Measurements from ENCODE around the gene INSR. TPM values are rescaled to one million over a fixed set of nuclear protein-coding genes. Genes with fewer than 3 reads are reported as not detected.
"Not testable (repeated sequence)": the region's sequence is repeated elsewhere in the genome, so short reads cannot be mapped to it uniquely, and the experiment has no call there.

INSR gene
- total RNA-seq, 1 donor from 2014 or later, result 37.3 TPM

DNA sequence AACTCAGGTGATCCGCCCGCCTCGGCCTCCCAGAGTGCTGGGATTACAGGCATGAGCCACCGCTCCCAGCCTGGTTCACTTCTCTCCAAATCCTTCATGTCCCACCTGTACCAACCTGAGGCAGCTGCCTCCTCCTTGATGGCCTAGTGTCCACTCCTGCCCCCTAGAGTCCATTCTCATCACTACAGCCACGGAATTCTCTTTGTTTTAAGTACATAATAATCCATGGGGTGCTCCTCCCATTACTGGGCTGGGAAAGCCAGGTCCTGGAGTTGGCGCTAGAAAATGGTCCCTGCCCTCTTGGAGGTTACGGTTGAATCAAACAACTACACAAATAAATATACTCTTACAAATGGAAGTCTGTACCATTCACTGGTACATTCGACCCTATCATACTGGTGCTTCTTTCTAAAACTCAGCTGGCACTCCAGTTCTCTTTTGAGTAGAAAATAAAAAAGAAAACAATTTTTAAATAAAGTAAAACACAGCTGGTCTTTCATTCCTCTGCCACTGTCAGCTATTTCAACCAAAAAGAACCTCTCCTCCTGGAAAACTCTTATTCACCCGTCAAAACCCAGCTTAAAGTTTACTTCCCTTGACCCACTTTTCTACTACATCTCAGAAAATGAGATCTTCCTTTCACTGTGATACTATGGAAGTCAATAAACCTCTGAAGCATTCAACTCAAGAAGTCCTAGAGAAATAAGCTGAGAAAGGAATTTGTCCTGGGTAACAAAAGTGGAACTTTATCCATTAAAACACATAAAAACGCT lies 32.1 kb upstream of the INSR start:
- no peak for DNase-seq
- TF ChIP-seq, protein P1, sequence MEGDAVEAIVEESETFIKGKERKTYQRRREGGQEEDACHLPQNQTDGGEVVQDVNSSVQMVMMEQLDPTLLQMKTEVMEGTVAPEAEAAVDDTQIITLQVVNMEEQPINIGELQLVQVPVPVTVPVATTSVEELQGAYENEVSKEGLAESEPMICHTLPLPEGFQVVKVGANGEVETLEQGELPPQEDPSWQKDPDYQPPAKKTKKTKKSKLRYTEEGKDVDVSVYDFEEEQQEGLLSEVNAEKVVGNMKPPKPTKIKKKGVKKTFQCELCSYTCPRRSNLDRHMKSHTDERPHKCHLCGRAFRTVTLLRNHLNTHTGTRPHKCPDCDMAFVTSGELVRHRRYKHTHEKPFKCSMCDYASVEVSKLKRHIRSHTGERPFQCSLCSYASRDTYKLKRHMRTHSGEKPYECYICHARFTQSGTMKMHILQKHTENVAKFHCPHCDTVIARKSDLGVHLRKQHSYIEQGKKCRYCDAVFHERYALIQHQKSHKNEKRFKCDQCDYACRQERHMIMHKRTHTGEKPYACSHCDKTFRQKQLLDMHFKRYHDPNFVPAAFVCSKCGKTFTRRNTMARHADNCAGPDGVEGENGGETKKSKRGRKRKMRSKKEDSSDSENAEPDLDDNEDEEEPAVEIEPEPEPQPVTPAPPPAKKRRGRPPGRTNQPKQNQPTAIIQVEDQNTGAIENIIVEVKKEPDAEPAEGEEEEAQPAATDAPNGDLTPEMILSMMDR (IDR thresholded peaks at IDR 0.05), result peak; percentile 38
- intact Hi-C loops (cut with DNase I), result no loop called here

DNA sequence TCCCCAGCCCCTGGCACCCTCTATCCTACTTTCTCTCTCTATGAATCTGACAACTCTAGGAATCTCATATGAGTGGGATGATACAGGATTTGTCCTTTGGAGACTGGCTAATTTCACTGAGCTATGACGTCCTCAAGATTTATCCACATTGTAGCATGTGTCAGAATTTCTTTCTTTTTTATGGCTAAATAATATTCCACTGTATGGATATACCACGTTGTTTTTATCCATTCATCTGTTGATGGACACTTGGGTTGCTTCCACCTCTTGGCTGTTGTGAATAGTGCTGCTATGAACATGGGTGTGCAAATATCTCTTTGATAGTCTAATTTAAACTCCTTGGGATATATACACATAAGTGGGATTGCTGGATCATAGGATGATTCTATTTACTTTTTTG lies 24.0 kb upstream of the INSR start:
- H3K27me3 ChIP-seq (ENCODE audit: low read depth), result no peaks in the 10 kb centered on the region
- no peaks in the 10 kb centered on the region for H3K9me3 ChIP-seq
- DNase-seq (no peak), ATAC-seq (no peak)
- no peak overlapping the region for H3K4me3 ChIP-seq
- TF ChIP-seq, protein P1 (IDR thresholded peaks at IDR 0.05), result no peak
- no peaks in the 10 kb centered on the region for H3K4me1 ChIP-seq
- no peak overlapping the region for H3K27ac ChIP-seq
- intact Hi-C loops (cut with DNase I), result no loop called here
- H3K36me3 ChIP-seq, result no peaks in the 10 kb centered on the region

More for the DNA sequence above, 32.1 kb upstream of the INSR start:
- no peaks in the 10 kb centered on the region for H3K36me3 ChIP-seq
- no peaks in the 10 kb centered on the region for H3K27me3 ChIP-seq (ENCODE audit: low read depth)
- no peaks in the 10 kb centered on the region for H3K9me3 ChIP-seq
- ATAC-seq, result no peak
- no peaks in the 10 kb centered on the region for H3K4me1 ChIP-seq
- no peak overlapping the region for H3K27ac ChIP-seq
- H3K4me3 ChIP-seq, result no peak overlapping the region

DNA sequence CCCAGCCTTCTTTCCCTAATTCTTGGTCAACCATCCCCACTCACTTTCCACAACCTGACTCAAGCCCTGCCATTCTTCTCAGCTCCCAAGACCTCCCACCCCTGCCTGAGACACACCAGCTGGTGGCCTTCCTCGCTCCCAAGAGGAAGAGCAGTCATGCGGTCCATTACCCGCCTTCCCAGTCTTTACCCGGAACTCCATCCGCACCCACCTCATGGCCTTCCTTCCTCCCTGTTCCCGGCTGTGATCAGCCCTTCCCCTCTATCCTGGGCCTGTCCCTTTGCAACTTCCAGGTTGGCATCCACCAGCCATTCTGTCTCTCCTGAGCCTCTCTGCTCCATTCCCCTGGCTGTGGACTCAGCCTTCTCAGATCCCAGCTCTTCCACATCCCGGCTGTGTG lies 18.6 kb upstream of the INSR start:
- TF ChIP-seq, protein P1 (IDR thresholded peaks at IDR 0.05), result no peak
- H3K4me3 ChIP-seq, result no peak overlapping the region
- intact Hi-C loops (cut with DNase I), result no loop called here
- no peaks in the 10 kb centered on the region for H3K27me3 ChIP-seq (ENCODE audit: low read depth)
- no peak overlapping the region for H3K27ac ChIP-seq
- DNase-seq, result no peak
- H3K4me1 ChIP-seq, result no peaks in the 10 kb centered on the region
- H3K9me3 ChIP-seq, result no peaks in the 10 kb centered on the region
- no peak for ATAC-seq
- no peaks in the 10 kb centered on the region for H3K36me3 ChIP-seq

DNA sequence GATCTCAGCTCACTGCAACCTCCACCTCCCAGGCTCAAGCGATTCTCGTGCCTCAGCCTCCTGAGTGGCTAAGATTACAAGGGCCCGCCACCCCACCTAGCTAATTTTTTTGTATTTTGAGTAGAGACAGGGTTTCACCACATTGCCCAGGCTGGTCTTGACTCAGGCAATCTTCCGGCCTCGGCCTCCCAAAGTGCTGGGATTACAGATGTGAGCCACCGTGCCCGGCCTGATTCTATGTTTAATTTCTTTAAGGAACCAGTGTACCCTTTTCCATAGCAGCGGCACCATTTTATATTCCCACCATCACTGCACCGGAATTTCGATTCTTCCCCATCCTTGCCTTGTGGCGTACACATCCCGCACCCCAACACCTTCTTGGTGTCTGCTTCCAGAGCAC lies 17.7 kb upstream of the INSR start:
- DNase-seq (no peak), ATAC-seq (no peak)
- TF ChIP-seq, protein P1 (IDR thresholded peaks at IDR 0.05), result no peak
- H3K36me3 ChIP-seq, result no peaks in the 10 kb centered on the region
- intact Hi-C loops (cut with DNase I), result no loop called here
- no peaks in the 10 kb centered on the region for H3K27me3 ChIP-seq (ENCODE audit: low read depth)
- no peaks in the 10 kb centered on the region for H3K4me1 ChIP-seq
- H3K4me3 ChIP-seq, result no peak overlapping the region
- H3K27ac ChIP-seq, result no peak overlapping the region
- H3K9me3 ChIP-seq, result no peaks in the 10 kb centered on the region

DNA sequence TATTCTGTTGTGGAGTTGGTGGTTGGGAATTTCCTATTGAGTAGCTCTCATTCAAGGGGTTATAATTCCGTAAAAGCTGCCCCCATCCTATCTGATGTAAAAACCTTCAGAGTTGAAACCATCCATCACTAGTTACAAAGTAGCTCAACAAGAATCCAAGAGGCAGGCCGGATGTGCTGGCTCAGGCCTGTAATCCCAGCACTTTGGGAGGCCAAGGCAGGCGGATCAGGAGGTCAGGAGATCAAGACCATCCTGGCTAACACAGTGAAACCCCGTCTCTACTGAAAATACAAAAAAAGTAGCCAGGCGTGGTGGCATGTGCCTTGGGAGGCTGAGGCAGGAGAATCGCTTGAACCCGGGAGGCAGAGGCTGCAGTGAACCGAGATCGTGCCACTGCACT lies 14.1 kb upstream of the INSR start:
- H3K27ac ChIP-seq; H3K4me3 ChIP-seq; H3K36me3 ChIP-seq; DNase-seq; intact Hi-C loops (cut with DNase I); H3K4me1 ChIP-seq; H3K27me3 ChIP-seq (ENCODE audit: low read depth); H3K9me3 ChIP-seq; ATAC-seq: not testable (repeated sequence)

DNA sequence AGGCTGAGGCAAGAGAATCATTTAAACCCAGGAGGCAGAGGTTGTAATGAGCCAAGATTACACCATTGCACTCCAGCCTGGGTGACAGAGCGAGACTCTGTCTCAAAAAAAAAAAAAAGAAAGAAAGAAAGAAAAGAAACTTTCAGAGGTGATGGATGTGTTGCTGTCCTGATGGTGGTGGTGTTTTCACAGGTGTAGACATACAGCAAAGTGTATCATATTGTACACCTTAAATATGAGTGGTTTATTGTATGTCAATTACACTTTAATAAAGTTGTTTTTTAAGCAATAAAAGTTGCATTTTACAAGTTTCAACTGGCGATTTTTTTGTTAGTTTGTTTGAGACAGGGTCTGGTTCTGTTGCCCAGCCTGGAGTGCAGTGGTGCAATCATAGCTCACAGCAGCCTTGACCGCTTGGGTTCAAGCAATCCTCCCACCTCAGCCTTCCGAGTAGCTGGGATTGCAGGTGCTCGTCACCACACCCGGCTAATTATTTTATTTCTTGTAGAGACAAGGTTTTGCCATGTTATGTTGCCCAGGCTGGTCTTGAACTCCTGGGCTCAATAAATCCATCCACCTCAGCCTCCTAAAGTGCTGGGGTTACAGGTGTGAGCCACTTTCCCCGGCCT lies 13.5 kb upstream of the INSR start:
- H3K9me3 ChIP-seq, result no peaks in the 10 kb centered on the region
- no peaks in the 10 kb centered on the region for H3K36me3 ChIP-seq
- H3K27me3 ChIP-seq (ENCODE audit: low read depth), result no peaks in the 10 kb centered on the region
- H3K4me1 ChIP-seq, result no peaks in the 10 kb centered on the region
- intact Hi-C loops (cut with DNase I), result no loop called here
- H3K4me3 ChIP-seq, result no peak overlapping the region
- ATAC-seq (no peak), DNase-seq (no peak)
- no peak overlapping the region for H3K27ac ChIP-seq
- TF ChIP-seq, protein P1 (IDR thresholded peaks at IDR 0.05), result no peak
